GM19240 (cell line): Measurements from ENCODE around the gene CCT3.
A peak's percentile ranks its signal among the peaks of the same experiment; 100 is the strongest.

Experiments
- DNase-seq: peaks from one replicate; pipeline ENCODE4 v3.0.0; 2011; ENCODE audit warnings: low spot score; ENCODE audit not compliant: insufficient read length

The CCT3 gene

DNA sequence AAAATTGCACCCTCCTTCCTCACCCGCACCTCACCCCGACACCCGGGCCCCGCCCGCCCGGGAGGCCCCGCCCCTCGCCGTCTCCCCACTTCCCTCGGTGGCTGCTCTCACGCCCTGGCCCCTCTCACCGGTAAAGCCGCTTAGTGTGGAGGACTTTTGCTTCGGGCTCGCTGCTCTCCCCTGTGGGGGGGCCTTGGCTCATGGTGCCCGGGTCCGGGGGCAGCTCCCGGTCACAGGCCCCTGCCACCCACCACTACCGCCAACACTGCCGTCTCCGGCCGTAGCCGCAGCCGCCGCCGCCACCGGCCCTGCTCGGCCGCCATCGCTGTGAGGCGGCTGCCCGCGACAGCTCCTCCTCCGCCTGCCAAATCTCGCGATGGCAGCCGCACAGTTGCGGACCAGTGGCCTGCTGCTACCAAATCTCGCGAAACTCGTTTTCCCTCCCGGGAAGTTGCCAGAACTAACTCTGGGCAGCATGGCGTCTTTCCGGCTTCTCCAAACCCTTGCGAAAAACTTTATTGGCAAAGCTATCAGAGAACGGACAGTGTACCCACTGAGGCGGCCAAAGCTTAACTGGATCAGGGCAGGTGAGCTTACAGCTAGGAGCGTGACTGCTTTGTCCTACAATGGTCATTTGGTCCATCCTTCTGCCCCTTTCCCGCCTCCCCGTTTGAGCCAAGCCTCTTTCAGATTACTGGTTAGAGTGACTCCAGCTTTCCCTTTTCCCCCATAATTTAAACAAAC lies 55.4 kb downstream of the CCT3 start, which contains the start of gene SMG5:
Gene SMG5, minus strand, starts transcription at position 347 of the 744 bp plus-strand sequence. Its CDS starts 145 bp downstream, at position 202.
- DNase-seq: peak; percentile 89

DNA sequence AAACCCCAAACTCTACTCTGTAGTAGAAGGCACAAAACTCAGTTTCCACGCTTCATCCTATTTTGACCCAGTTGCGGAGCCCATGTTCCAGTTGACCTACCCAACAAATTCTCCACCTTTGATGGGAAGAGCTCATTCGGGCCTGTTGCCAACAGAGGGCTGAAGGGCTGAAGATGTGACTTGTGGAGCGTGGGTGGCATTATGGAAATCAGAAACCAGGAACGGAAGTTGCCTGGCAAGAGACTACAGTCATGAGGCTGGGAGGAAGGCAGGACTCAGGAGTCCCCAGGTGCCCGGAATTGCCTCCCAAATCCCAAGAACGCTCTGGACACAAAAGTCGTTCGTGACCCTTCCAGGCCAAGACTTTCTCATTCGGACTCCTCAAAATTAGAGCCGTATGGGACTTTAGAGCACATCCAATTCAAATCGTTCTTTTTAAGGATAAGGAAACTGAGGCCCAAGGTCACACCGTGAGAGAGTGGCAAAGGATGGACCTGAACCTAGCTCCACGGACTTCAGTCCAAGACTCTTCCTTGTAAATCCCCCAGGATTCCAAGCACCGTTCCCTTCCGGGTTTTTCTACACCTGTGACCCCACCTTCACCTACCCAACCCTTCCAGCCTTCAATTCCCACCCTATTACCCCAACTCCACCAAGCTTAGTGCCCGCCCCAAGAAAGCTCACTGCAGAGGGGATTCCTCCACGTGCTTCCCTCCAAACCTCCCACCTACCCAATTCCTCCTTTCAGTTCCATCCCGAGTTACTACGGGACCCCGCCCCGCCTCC lies 56.2 kb downstream of the CCT3 start:
- no peak for DNase-seq

DNA sequence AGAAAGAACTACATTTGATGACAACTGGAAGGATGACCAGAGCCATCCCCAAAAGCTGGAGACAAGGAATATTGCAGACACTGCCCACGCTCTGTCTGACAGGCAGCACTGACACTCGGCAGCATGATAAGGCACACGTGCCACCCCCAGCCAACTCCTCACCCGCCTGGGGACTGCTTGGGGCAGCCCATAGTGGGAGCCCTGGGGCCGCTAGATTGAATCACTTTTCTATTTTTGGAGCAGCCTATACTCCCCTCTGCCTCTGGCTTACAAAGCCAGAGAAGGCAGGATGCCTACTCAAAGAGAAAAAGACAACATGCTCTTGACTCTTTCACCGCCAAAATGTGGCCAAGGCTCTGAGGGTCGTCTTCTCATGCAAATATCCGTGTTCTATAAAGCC lies 56.8 kb downstream of the CCT3 start:
- DNase-seq: peak; percentile 33

DNA sequence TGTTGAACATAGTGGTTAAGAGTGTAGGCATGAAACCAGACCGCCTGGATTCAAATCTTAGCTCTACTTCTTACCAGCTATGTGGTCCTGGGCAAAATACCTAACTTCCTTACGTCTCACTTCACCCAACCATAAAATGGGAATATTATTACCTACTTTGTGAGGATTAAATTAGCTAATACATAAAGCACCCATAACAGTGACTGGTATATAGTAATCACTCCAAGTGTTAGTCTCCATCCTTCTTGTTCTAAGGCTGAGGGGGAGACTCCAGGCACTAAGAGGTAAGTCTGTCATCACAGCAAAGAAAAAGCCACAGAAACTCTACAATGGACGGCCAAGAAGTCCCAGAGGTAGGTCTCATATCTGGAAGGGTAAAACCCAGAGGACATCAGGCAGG lies 58.3 kb downstream of the CCT3 start:
- DNase-seq: no peak

DNA sequence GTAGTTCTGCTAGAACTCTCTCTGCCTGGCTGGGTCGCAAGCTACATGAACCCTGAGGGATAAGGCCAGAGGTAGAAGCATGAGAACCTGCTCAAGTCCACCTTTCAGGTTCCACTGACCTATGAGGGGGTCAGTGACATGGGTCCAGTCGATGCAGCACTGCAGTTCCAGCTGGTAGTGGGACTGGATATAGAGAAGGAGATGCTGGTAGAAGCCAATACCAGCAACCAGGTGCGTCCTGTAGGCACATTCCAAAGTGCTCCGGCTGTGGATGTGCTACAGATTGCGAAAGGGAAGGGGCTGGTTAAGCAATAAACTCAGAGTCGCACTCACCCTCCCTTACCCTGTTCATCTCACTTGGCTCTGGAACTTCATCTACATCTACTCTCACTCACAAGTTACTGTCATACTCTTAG lies 61.1 kb downstream of the CCT3 start:
- no peak for DNase-seq

DNA sequence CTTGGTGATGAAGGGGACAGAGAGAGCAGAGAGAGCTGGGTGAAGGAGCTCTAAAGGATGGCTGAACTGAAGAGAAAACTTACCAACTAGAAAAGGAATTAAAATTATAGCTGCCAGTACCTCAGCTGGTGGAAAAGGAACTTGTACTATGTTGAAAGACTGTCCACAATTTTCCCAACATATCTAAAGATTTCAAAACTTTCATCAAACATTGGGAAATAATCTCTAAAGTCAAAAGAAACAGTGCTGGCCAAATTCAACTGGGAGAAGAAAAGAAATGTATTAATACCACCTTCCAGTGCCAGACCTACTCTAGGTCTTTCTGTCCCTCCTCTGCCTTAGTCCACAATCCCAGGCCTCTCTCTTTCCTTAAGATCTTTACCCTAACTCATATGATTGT lies 61.6 kb downstream of the CCT3 start:
- no peak for DNase-seq

DNA sequence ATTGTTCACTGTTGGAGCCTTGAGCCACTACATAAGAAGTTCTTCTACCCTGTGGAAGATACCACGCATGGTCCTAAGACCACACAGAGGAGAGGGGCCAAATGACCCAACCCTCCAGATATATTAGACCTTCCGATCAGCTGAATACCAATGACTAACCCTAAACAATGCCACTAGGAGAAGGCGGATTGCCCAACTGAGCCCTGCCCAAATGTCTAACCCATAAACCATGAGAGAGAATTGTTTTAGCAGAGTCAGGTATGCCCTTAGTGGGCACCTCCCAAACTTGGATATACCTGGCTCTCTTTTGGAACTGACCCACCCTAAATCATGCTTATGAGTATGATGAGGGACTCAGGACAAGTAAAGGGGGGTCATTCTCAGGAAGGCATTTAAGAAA lies 67.8 kb downstream of the CCT3 start:
- DNase-seq: no peak

DNA sequence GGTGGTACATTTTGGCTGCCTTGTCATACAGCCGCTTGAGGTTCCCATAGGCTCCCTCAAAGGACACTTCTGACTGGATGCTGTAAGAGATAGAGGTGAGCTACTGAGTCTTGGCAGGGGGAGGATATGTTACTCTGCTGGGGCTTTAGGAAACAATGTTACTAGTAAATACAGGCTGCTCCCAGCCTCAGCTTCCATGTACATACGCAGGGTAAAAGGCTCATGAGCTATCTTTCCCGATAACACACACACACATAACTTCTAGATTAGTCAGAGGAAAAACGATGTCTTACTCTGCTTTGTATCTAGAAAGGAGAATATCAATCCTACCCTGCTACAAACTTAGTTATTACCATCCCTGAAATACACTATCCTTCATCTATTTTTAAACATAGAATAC lies 69.8 kb downstream of the CCT3 start:
- no peak for DNase-seq

DNA sequence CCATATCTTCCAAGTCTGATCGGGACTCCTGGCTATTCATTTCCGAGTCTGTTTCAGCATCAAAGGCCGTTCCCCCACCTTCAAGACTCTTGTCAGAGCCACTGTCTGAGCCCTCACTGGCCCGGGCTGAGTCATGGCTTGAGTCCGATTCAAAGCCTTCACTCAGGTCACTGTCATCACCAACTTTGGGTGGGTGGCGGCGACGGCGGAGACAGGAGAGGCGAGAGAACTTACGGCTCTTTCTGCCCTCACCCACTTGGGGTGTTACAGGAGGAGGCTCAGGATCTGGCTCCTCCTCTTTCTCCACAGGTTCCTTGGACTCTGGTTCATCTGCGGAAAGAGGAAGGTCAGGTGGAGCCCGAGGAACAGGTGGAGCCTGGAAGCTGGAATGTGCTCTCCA lies 72.0 kb downstream of the CCT3 start:
- DNase-seq: no peak

DNA sequence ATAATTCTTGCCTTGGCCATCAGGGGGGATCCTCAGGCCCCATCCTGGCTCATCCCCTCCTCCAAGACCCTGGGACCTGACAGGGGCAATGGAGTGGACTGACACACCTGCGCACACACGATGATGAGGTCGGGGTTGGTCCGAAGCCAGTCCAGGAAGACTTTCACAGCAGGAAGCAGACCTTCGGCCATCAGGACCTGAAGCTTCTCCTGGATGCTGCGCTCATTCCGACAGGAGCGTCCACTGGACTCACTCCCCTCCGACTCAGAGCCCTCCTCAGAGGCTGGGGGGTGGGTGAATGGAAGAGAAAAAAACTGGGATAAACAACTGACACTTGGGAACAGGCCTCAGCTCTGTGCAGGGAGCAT lies 74.8 kb downstream of the CCT3 start:
- no peak for DNase-seq

DNA sequence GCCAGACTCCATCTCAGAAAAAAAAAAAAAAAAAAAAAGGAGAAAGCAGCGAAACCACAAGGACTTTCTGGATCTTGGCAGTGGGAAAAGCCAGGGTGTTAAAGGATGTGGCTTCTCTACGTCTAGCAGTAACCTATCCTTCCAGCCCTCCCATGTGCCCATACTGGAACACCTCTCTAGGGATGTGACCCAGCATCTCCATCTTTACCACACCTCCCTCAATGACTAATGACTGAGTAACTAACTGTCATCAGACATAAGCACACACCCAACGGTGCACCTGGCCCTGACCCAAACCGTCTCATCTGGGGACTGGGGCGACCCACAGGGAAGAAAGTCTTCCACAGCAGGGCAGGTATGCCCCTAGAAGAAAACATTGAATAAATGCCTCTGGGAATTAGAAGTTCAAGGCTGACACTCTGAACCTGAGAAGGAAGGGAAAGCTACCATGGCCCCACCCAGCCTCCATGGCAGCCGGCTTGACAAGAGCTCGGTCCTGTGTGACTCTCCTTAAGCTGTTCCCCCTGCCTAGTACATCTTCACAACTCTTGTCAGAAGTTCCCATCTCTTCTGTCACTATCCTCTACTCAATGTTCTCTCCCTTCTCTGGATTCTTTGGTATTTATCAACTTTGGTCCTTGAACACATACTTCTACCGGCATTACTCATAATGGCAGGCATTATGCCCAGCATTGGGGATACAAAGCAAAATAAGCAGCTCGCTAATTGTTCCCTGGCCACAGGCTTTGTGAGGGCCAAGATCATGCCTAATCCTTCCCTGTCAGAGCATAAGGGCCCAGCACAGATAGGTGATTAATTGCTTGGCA lies 75.4 kb downstream of the CCT3 start:
- DNase-seq: no peak

DNA sequence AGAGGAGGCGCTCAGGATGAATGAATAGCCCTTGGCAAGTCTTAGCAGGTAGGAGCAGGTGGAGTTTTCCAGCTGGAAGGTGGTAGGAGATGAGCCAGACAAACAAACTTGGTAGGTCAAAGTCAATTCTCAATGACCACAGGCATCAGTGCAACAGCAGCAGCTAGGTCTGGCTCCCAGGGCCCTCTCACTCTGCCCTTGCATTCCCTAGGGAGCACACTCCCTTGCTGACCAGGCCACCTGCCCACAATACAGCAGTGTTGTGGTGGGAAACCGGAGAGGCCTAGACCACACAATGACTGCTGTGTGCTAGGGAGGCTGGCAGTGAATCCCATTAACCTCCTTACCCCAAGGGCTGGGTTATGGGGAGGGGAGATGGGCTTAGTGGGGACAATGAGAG lies 77.2 kb downstream of the CCT3 start:
- DNase-seq: no peak

DNA sequence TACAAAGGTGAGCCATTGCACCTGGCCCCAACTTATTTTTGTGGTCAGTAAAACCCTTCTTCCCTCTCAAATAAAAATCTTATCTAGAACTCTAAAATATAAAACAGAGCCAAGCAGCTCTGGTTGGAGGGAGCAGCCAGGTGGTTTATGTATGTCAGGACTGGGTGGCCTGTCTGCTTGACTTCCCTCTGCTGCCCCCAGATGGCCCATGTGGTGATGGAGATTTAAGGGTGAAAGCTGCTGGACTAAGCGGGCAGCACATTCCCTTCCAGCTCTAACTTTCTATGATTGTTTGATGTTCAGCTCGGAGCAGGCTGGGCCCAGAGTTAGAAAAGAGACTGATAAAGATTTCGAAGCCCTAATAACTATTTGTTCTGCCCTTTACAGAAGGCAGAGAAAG lies 78.3 kb downstream of the CCT3 start:
- no peak for DNase-seq
